Stomach (tissue), 9 donors: ENCODE measurements around the gene SNORC. TPM values are rescaled to one million over a fixed set of nuclear protein-coding genes. Genes with fewer than 3 reads are reported as not detected.

Experiments
- DNase-seq, 2 donors: peaks; one replicate each; pipeline versions ENCODE4 v3.0.0 to v3.0.0-alpha.2; 2013 to 2019
- H3K27ac ChIP-seq, 5 donors: fragments of 200-600 bp in 4 of 5; sonication (generic) in 4 of 5; one replicate each; pipeline ENCODE4 v1.5.1; 2013 to 2019; ENCODE audit warnings: mild to moderate bottlenecking in 1 of 5, moderate library complexity in 1 of 5
- H3K27me3 ChIP-seq, 3 donors: fragments of 200-600 bp; sonication (generic); one replicate each; pipeline ENCODE4 v1.5.1; 2017 to 2019; ENCODE audit warnings: mixed run types in 1 of 3
- H3K36me3 ChIP-seq, 4 donors: fragments of 200-600 bp; sonication (generic); 1 replicate in 3 of 4; 2 replicates in 1 of 4; pipeline ENCODE4 v1.5.1; 2016 to 2019
- H3K4me1 ChIP-seq, 4 donors: fragments of 200-600 bp; sonication (generic); one replicate each; pipeline ENCODE4 v1.5.1; 2016 to 2019
- H3K4me3 ChIP-seq, 4 donors: fragments of 200-600 bp; sonication (generic) in 3 of 4; one replicate each; pipeline ENCODE4 v1.5.1; 2016 to 2019; ENCODE audit warnings: mild to moderate bottlenecking in 1 of 4
- H3K9me3 ChIP-seq, 4 donors: fragments of 200-600 bp; sonication (generic); one replicate each; pipeline ENCODE4 v1.5.1; 2016 to 2019
- CTCF ChIP-seq, 7 experiments: fragments of 450-650 bp in 4 of 7; fragments of 200-600 bp in 3 of 7; sonication (generic) in 3 of 7; IDR thresholded peaks; one replicate each; pipeline ENCODE4 v1.5.1; 2016 to 2019; ENCODE audit warnings: antibody characterized with exemption in 7 of 7, control low read depth in 2 of 7, mild to moderate bottlenecking in 1 of 7
- EP300 ChIP-seq: sonication (generic); formaldehyde crosslinking; IDR thresholded peaks from one replicate; pipeline ENCODE4 v1.6.1; 2017; ENCODE audit warnings: antibody characterized with exemption
- POLR2A ChIP-seq, 4 donors: fragments of 450-650 bp; IDR thresholded peaks; one replicate each; pipeline ENCODE4 v1.6.1; 2016; ENCODE audit warnings: antibody characterized with exemption in 4 of 4, control low read depth in 2 of 4, mild to moderate bottlenecking in 1 of 4, moderate library complexity in 1 of 4
- POLR2AphosphoS5 ChIP-seq, 3 donors: sonication (generic); formaldehyde crosslinking; IDR thresholded peaks; one replicate each; pipeline ENCODE4 v1.6.1; 2016; ENCODE audit warnings: antibody characterized with exemption in 3 of 3
- WGBS, 5 donors: extraction: QIAGEN DNeasy Blood & Tissue Kit in 3 of 5; methylation state at CpG; one replicate each; pipeline versions ENCODE4 v1.1.5 to v1.1.7; 2013 to 2018; 5-methylcytosine and 5-hydroxymethylcytosine counted together
- intact Hi-C: fragments of 100-400 bp; cut with DNase I; formaldehyde crosslinking; loops from one replicate; pipeline ENCODE4 v1.15.1; 2023; ENCODE audit warnings: low total_unique reads
- polyA plus RNA-seq, 3 donors: library from polyadenylated mRNA; stranded (reverse); fragments of 200-250 nt; gene quantifications; one replicate each; pipeline ENCODE4 v1.2.3, GENCODE V29; 2013
- total RNA-seq, 5 donors: library from RNA; depleted of rRNA; stranded (reverse); fragments of >200 nt; gene quantifications; one replicate each; pipeline versions ENCODE4 v1.1.0 to v1.2.3, GENCODE V29; 2014 to 2016
- donor health status: healthy with polysubstance abuse.
- donor health status: Bipolar disorder and iron deficiency.
- donor health status: healthy.

The SNORC gene
- total and polyA plus RNA-seq, 8 donors: 0.55 to 23.8 (median 6.3) TPM; not detected in 1

- TF ChIP-seq CTCF (IDR thresholded peaks at IDR 0.05) (no peak), POLR2A (IDR thresholded peaks at IDR 0.05) (no peak), POLR2AphosphoS5 (IDR thresholded peaks at IDR 0.05) (no peak), EP300 (no peak)
- H3K9me3 ChIP-seq: no peaks in the 10 kb centered on the region
- peaks cover 0 to 46% (median 0%) of the 10 kb centered on the region in 3 donors for H3K27me3 ChIP-seq
- intact Hi-C loops: no loop called here
- H3K36me3 ChIP-seq: peaks cover 0 to 12% (median 3%) of the 10 kb centered on the region in 4 donors
- H3K4me3 ChIP-seq: no peak overlapping the region
- DNase-seq: peak in 1 of 2 donors; percentile 21
- WGBS, 5 donors: 84 to 91% (median 89%) methylated on average over 8 to 9 of the region's 9 CpGs
- H3K4me1 ChIP-seq: peaks cover 0 to 5% (median 0%) of the 10 kb centered on the region in 4 donors
- no peak overlapping the region for H3K27ac ChIP-seq
Measured at GRCh38 chr2:232894251-232894650, 24.2 kb downstream of the SNORC start.

- TF ChIP-seq EP300 (no peak), POLR2AphosphoS5 (IDR thresholded peaks at IDR 0.05) (no peak), POLR2A (IDR thresholded peaks at IDR 0.05) (no peak), CTCF (IDR thresholded peaks at IDR 0.05) (no peak)
- no peak overlapping the region for H3K4me3 ChIP-seq
- H3K36me3 ChIP-seq: peaks cover 0 to 12% (median 3%) of the 10 kb centered on the region in 4 donors
- H3K27ac ChIP-seq: no peak overlapping the region
- peaks cover 0 to 5% (median 0%) of the 10 kb centered on the region in 4 donors for H3K4me1 ChIP-seq
- no peaks in the 10 kb centered on the region for H3K9me3 ChIP-seq
- intact Hi-C loops: no loop called here
- peaks cover 0 to 43% (median 0%) of the 10 kb centered on the region in 3 donors for H3K27me3 ChIP-seq
- peak in 1 of 2 donors; percentile 22 for DNase-seq
- 90 to 93% (median 92%) methylated on average over 19 of the region's 19 CpGs for WGBS, 5 donors
Measured at GRCh38 chr2:232894746-232895145, 24.7 kb downstream of the SNORC start.

GRCh38 chr2:232896111-232896510 is 26.0 kb downstream of the SNORC start:
- peaks cover 0 to 1% (median 0%) of the 10 kb centered on the region in 4 donors for H3K4me1 ChIP-seq
- intact Hi-C loops: no loop called here
- H3K4me3 ChIP-seq: no peak overlapping the region
- TF ChIP-seq EP300 (no peak), POLR2AphosphoS5 (IDR thresholded peaks at IDR 0.05) (no peak), CTCF (IDR thresholded peaks at IDR 0.05) (no peak), POLR2A (IDR thresholded peaks at IDR 0.05) (no peak)
- H3K9me3 ChIP-seq: no peaks in the 10 kb centered on the region
- no peak for DNase-seq
- H3K36me3 ChIP-seq: peaks cover 0 to 11% (median 3%) of the 10 kb centered on the region in 4 donors
- H3K27me3 ChIP-seq: peaks cover 0 to 30% (median 0%) of the 10 kb centered on the region in 3 donors
- no peak overlapping the region for H3K27ac ChIP-seq

- TF ChIP-seq EP300 (no peak), POLR2A (IDR thresholded peaks at IDR 0.05) (no peak), CTCF (IDR thresholded peaks at IDR 0.05) (no peak), POLR2AphosphoS5 (IDR thresholded peaks at IDR 0.05) (no peak)
- H3K36me3 ChIP-seq: peaks cover 0 to 6% (median 3%) of the 10 kb centered on the region in 4 donors
- intact Hi-C loops: no loop called here
- H3K9me3 ChIP-seq: no peaks in the 10 kb centered on the region
- H3K4me1 ChIP-seq: no peaks in the 10 kb centered on the region
- WGBS, 5 donors: 93 to 95% (median 94%) methylated on average over 6 to 9 of the region's 9 CpGs
- H3K4me3 ChIP-seq: no peak overlapping the region
- H3K27me3 ChIP-seq: peaks cover 0 to 30% (median 0%) of the 10 kb centered on the region in 3 donors
- no peak for DNase-seq
- H3K27ac ChIP-seq: no peak overlapping the region
Measured at GRCh38 chr2:232896720-232897597, 26.9 kb downstream of the SNORC start.
